GM21423 (cell line): ENCODE data around the gene RASA2.
A peak's percentile ranks its signal among the peaks of the same experiment; 100 is the strongest.
"Not testable (repeated sequence)": the region's sequence is repeated elsewhere in the genome, so short reads cannot be mapped to it uniquely, and the experiment has no call there.

Source experiments
- ATAC-seq: cut with Tn5 transposase; IDR thresholded peaks from one replicate; pipeline ENCODE4 v1.9.1; 2021; ENCODE audit warnings: mild to moderate bottlenecking, moderate library complexity; ENCODE audit not compliant: unreplicated experiment

The RASA2 gene

GRCh38 chr3:141455603-141456300 lies 31.1 kb upstream of the RASA2 start:
- no peak for ATAC-seq

DNA sequence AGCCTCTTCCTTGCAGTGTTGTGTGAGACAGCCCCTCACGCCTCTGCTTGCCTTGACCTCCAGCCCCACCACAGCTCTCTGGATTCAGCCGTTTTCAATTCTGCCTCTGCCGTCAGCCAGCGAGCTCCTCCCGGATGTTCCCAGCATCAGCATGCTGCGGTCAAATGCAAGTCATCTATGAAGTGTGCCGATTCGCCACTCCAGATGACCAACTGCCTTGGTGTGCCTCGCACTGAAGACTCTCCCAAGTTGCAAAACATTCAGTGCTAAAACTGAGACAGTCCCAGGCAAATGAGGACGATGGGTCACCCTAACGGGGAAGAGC lies 30.6 kb upstream of the RASA2 start:
- ATAC-seq, result no peak

GRCh38 chr3:141457624-141458236 lies 29.1 kb upstream of the RASA2 start:
- ATAC-seq, result no peak

- no peak for ATAC-seq
Observed at GRCh38 chr3:141459008-141459407, 27.8 kb upstream of the RASA2 start.

DNA sequence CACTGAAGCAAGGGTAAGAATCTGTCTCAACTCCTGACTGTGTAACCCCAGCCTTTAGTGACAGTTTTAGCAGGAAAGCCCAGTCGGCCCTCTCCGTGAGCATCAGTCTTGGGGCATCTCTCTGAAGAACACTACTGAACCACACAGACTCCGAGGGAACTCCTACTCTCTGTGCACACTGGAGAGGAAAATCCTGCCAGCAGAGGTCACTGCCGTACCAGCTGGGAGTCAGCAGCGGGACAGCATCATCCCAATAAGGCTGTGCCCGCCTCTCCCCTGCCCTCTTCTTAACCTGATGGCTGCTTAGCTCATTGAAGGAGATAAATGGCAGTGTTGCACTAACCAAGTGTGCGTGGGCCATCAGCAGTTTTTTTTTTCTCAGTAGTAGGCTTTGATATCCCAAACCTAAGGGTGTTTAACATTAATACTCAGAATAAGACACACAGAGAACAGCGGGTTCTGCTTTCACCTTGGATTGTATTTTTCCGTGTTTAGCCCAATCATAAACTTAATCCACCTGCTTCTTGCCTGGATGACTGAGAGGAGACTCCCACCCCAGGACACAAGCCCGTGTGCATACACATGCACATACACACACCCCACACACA lies 26.6 kb upstream of the RASA2 start:
- ATAC-seq, result peak; percentile 89

GRCh38 chr3:141462176-141462859 lies 24.5 kb upstream of the RASA2 start:
- ATAC-seq, result no peak

GRCh38 chr3:141465221-141465620 lies 21.6 kb upstream of the RASA2 start:
- ATAC-seq, result no peak

- ATAC-seq, result no peak
Observed at GRCh38 chr3:141466633-141467169, 20.1 kb upstream of the RASA2 start.

DNA sequence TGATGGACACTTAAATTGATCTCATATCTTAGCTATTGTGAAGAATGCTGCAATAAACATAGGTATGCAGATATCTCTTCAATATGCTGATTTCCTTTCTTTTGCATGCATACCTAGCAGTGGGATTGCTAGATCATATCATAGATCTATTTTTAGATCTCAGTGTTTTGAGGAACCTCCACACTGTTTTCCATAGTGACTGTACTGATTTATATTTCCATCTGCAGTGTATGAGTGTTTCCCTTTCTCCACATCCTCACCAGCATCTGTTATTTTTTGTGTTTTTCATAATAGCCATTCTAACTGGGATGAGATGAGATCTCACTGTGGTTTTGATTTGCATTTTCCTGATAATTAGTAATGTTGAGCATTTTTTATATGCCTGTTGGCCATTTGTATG lies 17.1 kb upstream of the RASA2 start:
- no peak for ATAC-seq

GRCh38 chr3:141471160-141471559 lies 15.7 kb upstream of the RASA2 start:
- ATAC-seq, result no peak

GRCh38 chr3:141476033-141476432 lies 10.8 kb upstream of the RASA2 start:
- no peak for ATAC-seq

GRCh38 chr3:141477224-141477623 lies 9.6 kb upstream of the RASA2 start:
- ATAC-seq, result no peak

DNA sequence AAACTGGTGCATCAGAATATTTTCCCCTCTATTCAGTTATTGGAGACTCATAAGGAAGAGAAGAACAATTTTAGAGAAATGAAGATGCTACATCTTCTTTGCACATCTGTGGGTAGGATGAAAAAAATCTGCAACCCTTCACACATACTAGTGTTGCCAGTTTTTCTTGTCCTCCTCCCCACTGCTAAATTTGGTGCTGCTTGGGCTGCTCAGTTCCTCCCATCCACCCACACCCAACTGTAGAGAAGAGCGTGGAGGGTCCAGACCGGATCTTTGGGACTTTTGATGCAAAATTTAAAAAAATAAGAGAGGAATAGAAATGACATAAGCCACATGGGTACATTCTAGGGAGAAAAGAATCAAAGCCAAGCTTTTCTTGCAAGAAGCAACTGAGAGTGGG lies 8.7 kb upstream of the RASA2 start:
- no peak for ATAC-seq

DNA sequence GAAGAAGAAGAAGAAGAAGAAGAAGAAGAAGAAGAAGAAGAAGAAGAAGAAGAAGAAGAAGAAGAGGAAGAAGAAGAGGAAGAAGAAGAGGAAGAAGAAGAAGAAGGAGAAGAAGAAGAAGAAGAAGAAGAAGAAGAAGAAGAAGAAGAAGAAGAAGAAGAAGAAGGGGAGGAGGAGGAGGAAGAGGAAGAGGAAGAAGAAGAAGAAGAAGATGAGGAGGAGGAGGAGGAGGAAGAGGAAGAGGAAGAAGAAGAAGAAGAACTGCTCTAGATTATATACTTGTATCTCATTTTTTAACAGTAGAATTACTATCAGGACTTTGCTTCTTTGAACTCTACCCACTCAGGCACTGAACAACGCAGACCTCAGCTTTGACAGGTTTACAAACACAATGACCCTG lies 8.0 kb upstream of the RASA2 start:
- ATAC-seq, result not testable (repeated sequence)

GRCh38 chr3:141482245-141482922 lies 4.4 kb upstream of the RASA2 start:
- no peak for ATAC-seq

- ATAC-seq, result no peak
Observed at GRCh38 chr3:141484701-141485287, 2.0 kb upstream of the RASA2 start.

GRCh38 chr3:141485641-141486495 lies 959 bp upstream of the RASA2 start:
- ATAC-seq, result no peak

- no peak for ATAC-seq
Observed at GRCh38 chr3:141486496-141486745, 406 bp upstream of the RASA2 start.

GRCh38 chr3:141487521-141488252 lies 860 bp downstream of the RASA2 start:
- peak; percentile 80 for ATAC-seq
